Neural cell (in vitro differentiated cells): ENCODE measurements around the gene TRAK1.

Experiments
- POLR2AphosphoS5 ChIP-seq: IDR thresholded peaks from 2 replicates; pipeline ENCODE4 v1.6.1; 2012
- RAD21 ChIP-seq: fragments of 450-650 bp; conservative IDR thresholded peaks from 2 replicates; pipeline ENCODE4 v1.6.1; 2014; ENCODE audit warnings: antibody characterized with exemption, mild to moderate bottlenecking, moderate library complexity

- TF ChIP-seq POLR2AphosphoS5 (no peak), RAD21 (no peak)
Observed at GRCh38 chr3:42055291-42055690, 35.9 kb upstream of the TRAK1 start.
